ENCODE results near the gene AK8. TPM values are rescaled to one million over a fixed set of nuclear protein-coding genes. Genes with fewer than 3 reads are reported as not detected.

Gene AK8
- total RNA-seq, 1 experiment from 2014 or later: 0.42 TPM

DNA sequence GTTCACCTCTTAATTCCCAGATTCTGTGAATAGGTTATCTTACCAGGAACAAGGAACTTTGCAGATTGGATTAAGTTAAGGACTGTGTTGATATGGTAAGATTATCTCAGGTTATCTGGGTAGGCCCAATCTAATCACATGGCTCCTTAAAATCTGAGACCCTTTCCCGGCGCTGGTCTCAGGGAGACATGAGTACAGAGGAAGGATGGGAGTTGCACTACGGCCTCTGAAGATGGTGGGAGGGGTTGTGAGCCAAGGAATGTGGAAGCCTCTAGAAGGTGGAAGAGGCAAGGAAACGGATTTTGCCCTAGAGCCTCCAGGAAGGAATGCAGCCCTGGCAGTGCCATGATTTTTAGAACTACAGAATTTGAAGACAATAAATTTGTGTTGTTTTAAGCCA is 95.1 kb downstream of the AK8 start:
- Mint-ChIP-seq H3K4me3 (ENCODE audit: unreplicated experiment) (no peak overlapping the region), H3K9me3 (ENCODE audit: unreplicated experiment) (no peaks in the 10 kb centered on the region), H3K27ac (ENCODE audit: low read depth, unreplicated experiment) (no peak overlapping the region), H3K4me1 (ENCODE audit: insufficient read depth, unreplicated experiment) (no peaks in the 10 kb centered on the region), H3K36me3 (ENCODE audit: insufficient read depth, unreplicated experiment) (no peaks in the 10 kb centered on the region), H3K27me3 (ENCODE audit: insufficient read depth, unreplicated experiment) (peaks cover 61% of the 10 kb centered on the region)
- POLR2A ChIA-PET: interaction anchor here (1.4 kb wide), 1 partner anchor 13 kb away, joined by 3 read pairs; no protein-coding TSS in a partner anchor
- intact Hi-C loops (cut with micrococcal nuclease): no loop called here
- TF ChIP-seq, protein P1, sequence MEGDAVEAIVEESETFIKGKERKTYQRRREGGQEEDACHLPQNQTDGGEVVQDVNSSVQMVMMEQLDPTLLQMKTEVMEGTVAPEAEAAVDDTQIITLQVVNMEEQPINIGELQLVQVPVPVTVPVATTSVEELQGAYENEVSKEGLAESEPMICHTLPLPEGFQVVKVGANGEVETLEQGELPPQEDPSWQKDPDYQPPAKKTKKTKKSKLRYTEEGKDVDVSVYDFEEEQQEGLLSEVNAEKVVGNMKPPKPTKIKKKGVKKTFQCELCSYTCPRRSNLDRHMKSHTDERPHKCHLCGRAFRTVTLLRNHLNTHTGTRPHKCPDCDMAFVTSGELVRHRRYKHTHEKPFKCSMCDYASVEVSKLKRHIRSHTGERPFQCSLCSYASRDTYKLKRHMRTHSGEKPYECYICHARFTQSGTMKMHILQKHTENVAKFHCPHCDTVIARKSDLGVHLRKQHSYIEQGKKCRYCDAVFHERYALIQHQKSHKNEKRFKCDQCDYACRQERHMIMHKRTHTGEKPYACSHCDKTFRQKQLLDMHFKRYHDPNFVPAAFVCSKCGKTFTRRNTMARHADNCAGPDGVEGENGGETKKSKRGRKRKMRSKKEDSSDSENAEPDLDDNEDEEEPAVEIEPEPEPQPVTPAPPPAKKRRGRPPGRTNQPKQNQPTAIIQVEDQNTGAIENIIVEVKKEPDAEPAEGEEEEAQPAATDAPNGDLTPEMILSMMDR (IDR thresholded peaks at IDR 0.05; ENCODE audit: unreplicated experiment): no peak
- CTCF ChIA-PET: interaction anchor here (0.8 kb wide), 1 partner anchor 17 kb away, joined by 4 read pairs; no protein-coding TSS in a partner anchor
- BruUV-seq (replicated peaks): no TSS peak
- no peak for DNase-seq (ENCODE audit: unreplicated experiment)

- ChIA-PET POLR2A (interaction anchor here (0.6 kb wide), 1 partner anchor 18 kb away, joined by 4 read pairs; no protein-coding TSS in a partner anchor), CTCF (no interaction called here)
- intact Hi-C loops (cut with micrococcal nuclease): no loop called here
- peaks cover 52% of the 10 kb centered on the region for H3K27me3 Mint-ChIP-seq (ENCODE audit: insufficient read depth, unreplicated experiment)
- no peak for DNase-seq (ENCODE audit: unreplicated experiment)
- no peak overlapping the region for H3K4me3 Mint-ChIP-seq (ENCODE audit: unreplicated experiment)
- no peaks in the 10 kb centered on the region for H3K4me1 Mint-ChIP-seq (ENCODE audit: insufficient read depth, unreplicated experiment)
- TF ChIP-seq, protein P1 (IDR thresholded peaks at IDR 0.05; ENCODE audit: unreplicated experiment): no peak
- no TSS peak for BruUV-seq (replicated peaks)
- no peaks in the 10 kb centered on the region for H3K36me3 Mint-ChIP-seq (ENCODE audit: insufficient read depth, unreplicated experiment)
- no peaks in the 10 kb centered on the region for H3K9me3 Mint-ChIP-seq (ENCODE audit: unreplicated experiment)
- H3K27ac Mint-ChIP-seq (ENCODE audit: low read depth, unreplicated experiment): no peak overlapping the region
Observed at GRCh38 chr9:132782037-132782436, 96.0 kb downstream of the AK8 start.

- Mint-ChIP-seq H3K9me3 (ENCODE audit: unreplicated experiment) (no peaks in the 10 kb centered on the region), H3K27ac (ENCODE audit: low read depth, unreplicated experiment) (no peak overlapping the region), H3K27me3 (ENCODE audit: insufficient read depth, unreplicated experiment) (peaks cover 35% of the 10 kb centered on the region), H3K4me1 (ENCODE audit: insufficient read depth, unreplicated experiment) (no peaks in the 10 kb centered on the region), H3K36me3 (ENCODE audit: insufficient read depth, unreplicated experiment) (no peaks in the 10 kb centered on the region), H3K4me3 (ENCODE audit: unreplicated experiment) (no peak overlapping the region)
- intact Hi-C loops (cut with micrococcal nuclease): no loop called here
- DNase-seq (ENCODE audit: unreplicated experiment): no peak
- ChIA-PET CTCF (interaction anchor here (1.1 kb wide), 1 partner anchor 97 kb away, joined by 4 read pairs; no protein-coding TSS in a partner anchor), POLR2A (interaction anchor here (0.9 kb wide), 1 partner anchor 10 kb away, joined by 3 read pairs; no protein-coding TSS in a partner anchor)
- TF ChIP-seq, protein P1 (IDR thresholded peaks at IDR 0.05; ENCODE audit: unreplicated experiment): no peak
- no TSS peak for BruUV-seq (replicated peaks)
Observed at GRCh38 chr9:132780230-132781007, 97.7 kb downstream of the AK8 start.

GRCh38 chr9:132776891-132777290 is 101.2 kb downstream of the AK8 start:
- Mint-ChIP-seq H3K27ac (ENCODE audit: low read depth, unreplicated experiment) (no peak overlapping the region), H3K36me3 (ENCODE audit: insufficient read depth, unreplicated experiment) (no peaks in the 10 kb centered on the region), H3K4me1 (ENCODE audit: insufficient read depth, unreplicated experiment) (no peaks in the 10 kb centered on the region), H3K9me3 (ENCODE audit: unreplicated experiment) (no peaks in the 10 kb centered on the region), H3K27me3 (ENCODE audit: insufficient read depth, unreplicated experiment) (peaks cover 19% of the 10 kb centered on the region), H3K4me3 (ENCODE audit: unreplicated experiment) (no peak overlapping the region)
- BruUV-seq (replicated peaks): no TSS peak
- TF ChIP-seq, protein P1 (IDR thresholded peaks at IDR 0.05; ENCODE audit: unreplicated experiment): no peak
- intact Hi-C loops (cut with micrococcal nuclease): no loop called here
- ChIA-PET CTCF (interaction anchor here (0.6 kb wide), 1 partner anchor 365 kb away, joined by 3 read pairs; no protein-coding TSS in a partner anchor), POLR2A (interaction anchor here (0.5 kb wide), 1 partner anchor 9 kb away, joined by 3 read pairs; no protein-coding TSS in a partner anchor)
- no peak for DNase-seq (ENCODE audit: unreplicated experiment)
